Endothelial cell of umbilical vein (primary cell): ENCODE data around the gene AK6. TPM values are rescaled to one million over a fixed set of nuclear protein-coding genes. Genes with fewer than 3 reads are reported as not detected.

Experiments used
- BruUV-seq: library from RNA; stranded (reverse); fragments of 400-500 nt; replicated peaks from 2 replicates; lab custom pipeline; 2021; lab: Mats Ljungman, UMichigan
- CTCF ChIA-PET: fragments of 300-600, 350-600 bp; sonication (Branson Sonifier 250); formaldehyde crosslinking; loops from one replicate; lab custom pipeline; 2021; ENCODE audit warnings: antibody characterized with exemption, inconsistent platforms; lab: Charles Lee
- POLR2A ChIA-PET: fragments of 300-600, 350-600 bp; sonication (Branson Sonifier 250); formaldehyde crosslinking; loops from one replicate; lab custom pipeline; 2021; ENCODE audit warnings: antibody characterized with exemption, inconsistent platforms; lab: Charles Lee
- DNase-seq: peaks from one replicate; pipeline ENCODE4 v3.0.0-alpha.2; 2011; ENCODE audit warnings: low read depth, low spot score
- FAIRE-seq: peaks from 2 replicates; lab custom pipeline; 2011; peaks lifted over from hg19 to GRCh38; lab: Jason Lieb, UNC
- H2AFZ ChIP-seq: 2 replicates; pipeline ENCODE4 v1.6.0; 2012; ENCODE audit warnings: low read depth, low read length, control low read depth, inconsistent platforms
- H3K27ac ChIP-seq: 2 replicates; pipeline ENCODE4 v1.5.1; 2011; ENCODE audit warnings: low read depth, mild to moderate bottlenecking, control low read depth, low read length, moderate library complexity; ENCODE audit not compliant: insufficient read depth
- H3K27me3 ChIP-seq, 2 experiments: 2 replicates each; pipeline versions ENCODE4 v1.6.0 to v1.6.1; 2011; ENCODE audit warnings: low read length in 2 of 2, mixed read lengths in 1 of 2; ENCODE audit not compliant: control insufficient read depth in 2 of 2, insufficient read depth in 2 of 2
- H3K36me3 ChIP-seq, 2 experiments: 2 replicates in 1 of 2; 3 replicates in 1 of 2; pipeline ENCODE4 v1.5.1; 2011; ENCODE audit warnings: low read length in 2 of 2, mild to moderate bottlenecking in 1 of 2, moderate library complexity in 1 of 2; ENCODE audit not compliant: control insufficient read depth in 2 of 2, insufficient read depth in 2 of 2; ENCODE audit errors: extremely low read depth in 1 of 2
- H3K4me1 ChIP-seq: 3 replicates; pipeline ENCODE4 v1.5.1; 2011; ENCODE audit warnings: mild to moderate bottlenecking, low read length; ENCODE audit not compliant: control insufficient read depth, insufficient read depth; ENCODE audit errors: extremely low read depth
- H3K4me2 ChIP-seq: 2 replicates; pipeline ENCODE4 v1.6.1; 2011; ENCODE audit warnings: low read length, control low read depth, mixed read lengths; ENCODE audit not compliant: insufficient read depth
- H3K4me3 ChIP-seq, 3 experiments: fragments of 200-600 bp in 1 of 3; sonication (generic), shearing (Covaris generic) in 1 of 3; replicated peaks in 1 of 3; 2 replicates each; pipeline ENCODE4 v1.5.1; 2011 to 2016; ENCODE audit warnings: control low read depth in 3 of 3, low read length in 3 of 3, mild to moderate bottlenecking in 2 of 3, inconsistent platforms in 1 of 3, low read depth in 1 of 3, moderate library complexity in 1 of 3; ENCODE audit not compliant: insufficient read depth in 1 of 3
- H3K79me2 ChIP-seq: 2 replicates; pipeline ENCODE4 v1.6.0; 2012; ENCODE audit warnings: low read length, inconsistent platforms; ENCODE audit not compliant: control insufficient read depth, insufficient read depth
- H3K9ac ChIP-seq: replicated peaks from 2 replicates; pipeline ENCODE3; 2011; ENCODE audit warnings: low read length, control low read depth; ENCODE audit not compliant: insufficient read depth; ENCODE audit errors: extremely low read depth
- H3K9me1 ChIP-seq: replicated peaks from 3 replicates; pipeline ENCODE4 v1.6.0; 2011; ENCODE audit warnings: mild to moderate bottlenecking, low read length; ENCODE audit not compliant: control insufficient read depth, insufficient read depth; ENCODE audit errors: extremely low read depth
- H3K9me3 ChIP-seq: replicated peaks from 2 replicates; pipeline ENCODE4 v1.5.1; 2012; ENCODE audit warnings: low read length, inconsistent platforms; ENCODE audit not compliant: control insufficient read depth, insufficient read depth
- H4K20me1 ChIP-seq: replicated peaks from 2 replicates; pipeline ENCODE3; 2011; ENCODE audit warnings: mild to moderate bottlenecking, low read length; ENCODE audit not compliant: control insufficient read depth, insufficient read depth; ENCODE audit errors: extremely low read depth
- EZH2 ChIP-seq: IDR thresholded peaks from 2 replicates; pipeline ENCODE4 v1.6.1; 2012; ENCODE audit warnings: borderline replicate concordance, low read depth, mild to moderate bottlenecking, moderate library complexity, low read length, inconsistent platforms; ENCODE audit not compliant: severe bottlenecking
- FOS ChIP-seq: IDR thresholded peaks from 2 replicates; pipeline ENCODE4 v1.6.1; 2011; ENCODE audit warnings: mild to moderate bottlenecking, low read length, moderate library complexity, borderline replicate concordance; ENCODE audit not compliant: insufficient read depth
- GATA2 ChIP-seq: IDR thresholded peaks from 2 replicates; pipeline ENCODE4 v1.7.0; 2011; ENCODE audit warnings: low read depth, mild to moderate bottlenecking, moderate library complexity, mixed read lengths, low read length; ENCODE audit not compliant: insufficient read length, insufficient read depth
- JUN ChIP-seq: IDR thresholded peaks from 2 replicates; pipeline ENCODE4 v1.6.1; 2011; ENCODE audit warnings: borderline replicate concordance, low read depth; ENCODE audit not compliant: insufficient read length, insufficient read depth
- MAX ChIP-seq: IDR thresholded peaks from 2 replicates; pipeline ENCODE4 v1.6.1; 2011; ENCODE audit not compliant: insufficient read depth, insufficient read length
- MYC ChIP-seq: IDR thresholded peaks from one replicate; pipeline ENCODE4 v1.6.1; 2011; ENCODE audit warnings: mild to moderate bottlenecking, low read depth, low read length
- POLR2A ChIP-seq: IDR thresholded peaks from 2 replicates; pipeline ENCODE4 v1.6.1; 2012; ENCODE audit warnings: low read depth, mild to moderate bottlenecking, control low read depth, low read length
- POLR2AphosphoS5 ChIP-seq: IDR thresholded peaks from 2 replicates; pipeline ENCODE4 v1.6.1; 2012; ENCODE audit warnings: low read depth, mild to moderate bottlenecking, control low read depth, low read length, moderate library complexity; ENCODE audit not compliant: insufficient read depth
- dilution Hi-C: fragments of 300-500 bp; cut with MboI; formaldehyde crosslinking; loops from one replicate; pipeline ENCODE4 v1.15.0; 2019; ENCODE audit warnings: low sequenced_read_pairs; ENCODE audit not compliant: extremely low pct_ligation_motif_present
- intact Hi-C: fragments of 100-400 bp; cut with micrococcal nuclease; formaldehyde crosslinking; loops from one replicate; pipeline ENCODE4 v1.10.0; 2022
- polyA plus RNA-seq, 4 experiments: library from polyadenylated mRNA; depleted of rRNA in 3 of 4; stranded (reverse) in 3 of 4; unstranded in 1 of 4; fragments of >200 nt; gene quantifications; 2 replicates each; pipeline versions ENCODE4 v1.2.1 to v1.2.3, GENCODE V29; 2011 to 2012; ENCODE audit warnings: missing spikeins in 1 of 4
- total RNA-seq: library from RNA; stranded (reverse); gene quantifications from 2 replicates; pipeline ENCODE4 v1.2.3, GENCODE V29; 2021
- TF ChIP-seq, protein P1 (sequence below), 2 donors: IDR thresholded peaks; 1 replicate in 1 of 2; 2 replicates in 1 of 2; pipeline ENCODE4 v1.5.1; 2011; ENCODE audit warnings: low read length in 2 of 2, mild to moderate bottlenecking in 2 of 2, moderate library complexity in 2 of 2, control low read depth in 1 of 2, inconsistent platforms in 1 of 2, low read depth in 1 of 2; ENCODE audit not compliant: insufficient read depth in 1 of 2; ENCODE audit errors: extremely low read depth in 1 of 2

AK6 gene
- total and polyA plus RNA-seq, 2 donors (not counting 3 experiments of a cell fraction or from before 2014, with no cell fraction given), result 13.2 to 30.1 TPM

- Histone ChIP-seq H3K9me1 (no peaks in the 10 kb centered on the region), H3K4me2 (no peak overlapping the region), H3K27ac (no peak overlapping the region), H3K9ac (no peak overlapping the region), H3K4me3 (no peak overlapping the region), H3K79me2 (peaks cover 66% of the 10 kb centered on the region), H4K20me1 (peaks cover 2% of the 10 kb centered on the region), H3K9me3 (no peaks in the 10 kb centered on the region), H3K36me3 (peaks cover 8 to 9% of the 10 kb centered on the region in 2 experiments), H3K4me1 (peaks cover 6% of the 10 kb centered on the region), H3K27me3 (no peaks in the 10 kb centered on the region), H2AFZ (no peak overlapping the region)
- BruUV-seq, result no TSS peak
- ChIA-PET CTCF (interaction anchor here (0.7 to 1.1 kb wide), 2 partner anchors 23 to 272 kb away, joined by 3 read pairs; no protein-coding TSS in a partner anchor), POLR2A (no interaction called here)
- no peak for DNase-seq
- TF ChIP-seq FOS, result no peak
- no peak for TF ChIP-seq GATA2
- TF ChIP-seq, protein P1, sequence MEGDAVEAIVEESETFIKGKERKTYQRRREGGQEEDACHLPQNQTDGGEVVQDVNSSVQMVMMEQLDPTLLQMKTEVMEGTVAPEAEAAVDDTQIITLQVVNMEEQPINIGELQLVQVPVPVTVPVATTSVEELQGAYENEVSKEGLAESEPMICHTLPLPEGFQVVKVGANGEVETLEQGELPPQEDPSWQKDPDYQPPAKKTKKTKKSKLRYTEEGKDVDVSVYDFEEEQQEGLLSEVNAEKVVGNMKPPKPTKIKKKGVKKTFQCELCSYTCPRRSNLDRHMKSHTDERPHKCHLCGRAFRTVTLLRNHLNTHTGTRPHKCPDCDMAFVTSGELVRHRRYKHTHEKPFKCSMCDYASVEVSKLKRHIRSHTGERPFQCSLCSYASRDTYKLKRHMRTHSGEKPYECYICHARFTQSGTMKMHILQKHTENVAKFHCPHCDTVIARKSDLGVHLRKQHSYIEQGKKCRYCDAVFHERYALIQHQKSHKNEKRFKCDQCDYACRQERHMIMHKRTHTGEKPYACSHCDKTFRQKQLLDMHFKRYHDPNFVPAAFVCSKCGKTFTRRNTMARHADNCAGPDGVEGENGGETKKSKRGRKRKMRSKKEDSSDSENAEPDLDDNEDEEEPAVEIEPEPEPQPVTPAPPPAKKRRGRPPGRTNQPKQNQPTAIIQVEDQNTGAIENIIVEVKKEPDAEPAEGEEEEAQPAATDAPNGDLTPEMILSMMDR (IDR thresholded peaks at IDR 0.05; ENCODE audit: extremely low read depth in 1 of 2, insufficient read depth in 1 of 2, low read depth in 1 of 2, low read length in 2 of 2), result no peak
- no peak for TF ChIP-seq JUN
- TF ChIP-seq MAX, result no peak
- TF ChIP-seq EZH2, result no peak
- TF ChIP-seq MYC, result no peak
- TF ChIP-seq POLR2AphosphoS5, result no peak
- TF ChIP-seq POLR2A, result no peak
- dilution Hi-C loops (no loop called here), intact Hi-C loops (no loop called here)
- FAIRE-seq, result no peak
Measured at GRCh38 chr5:69364850-69365249, 4.5 kb downstream of the AK6 start.
